Measurements from ENCODE around the gene RETREG2. TPM values are rescaled to one million over a fixed set of nuclear protein-coding genes. Genes with fewer than 3 reads are reported as not detected.

The RETREG2 gene
- total and polyA plus RNA-seq, 2 of the 4 experiments (the other 2 are of a cell fraction), result 45.2 to 51.1 TPM

DNA sequence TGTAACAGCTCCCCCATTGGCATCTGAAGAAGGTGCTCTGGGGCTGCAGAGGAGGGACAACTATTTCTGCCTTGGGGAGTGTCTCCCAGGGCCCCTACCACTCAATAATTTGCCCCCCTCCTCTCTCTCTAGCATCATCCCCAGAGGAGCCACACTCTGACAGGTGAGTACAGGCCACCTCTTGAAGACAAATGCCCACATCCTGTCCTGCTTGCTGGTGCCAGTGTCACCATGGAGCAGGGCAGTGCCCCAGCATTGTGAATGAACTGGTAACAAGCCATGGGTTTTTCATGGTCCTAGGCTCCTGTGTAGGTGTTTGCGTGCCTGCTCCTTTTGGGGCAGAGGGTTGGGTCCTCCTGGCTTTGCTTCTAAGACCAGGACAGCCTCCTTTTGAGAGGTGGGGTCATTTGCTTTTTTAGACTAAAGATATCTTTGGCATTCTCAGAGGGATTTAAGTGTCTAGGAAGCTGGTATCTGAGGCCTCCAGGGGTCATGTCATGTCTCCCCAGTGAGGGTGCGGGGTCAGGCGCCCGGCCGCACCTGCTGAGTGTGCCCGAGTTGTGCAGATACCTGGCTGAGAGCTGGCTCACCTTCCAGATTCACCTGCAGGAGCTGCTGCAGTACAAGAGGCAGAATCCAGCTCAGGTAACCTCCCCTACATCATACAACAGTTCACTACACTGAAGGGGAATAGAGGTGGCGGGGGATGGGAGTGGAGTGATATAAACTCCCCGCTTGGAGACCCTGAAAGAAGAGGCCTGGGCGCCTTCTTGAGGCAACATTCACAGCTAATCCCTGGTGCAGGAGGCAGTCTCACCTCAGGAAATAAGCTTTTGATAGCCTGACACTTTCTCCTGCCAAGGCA is 1.8 kb downstream of the RETREG2 start:
- in situ Hi-C loops (cut with MboI; ENCODE audit: low sequenced_read_pairs), result no loop called here
- H3K14ac ChIP-seq (replicated peaks; ENCODE audit: low read depth, low read length), result no peak overlapping the region
- dilution Hi-C loops (cut with HindIII; ENCODE audit: low sequenced_read_pairs, unreplicated experiment), result no loop called here
- H3K56ac ChIP-seq (ENCODE audit: extremely low read depth, insufficient read depth, low read length), result no peak overlapping the region
- H3K9ac ChIP-seq (ENCODE audit: low read depth, low read length), result no peak overlapping the region; the same call in 1 of the 2 replicates
- peak overlapping the region; percentile 21 for H2AK9ac ChIP-seq (replicated peaks; ENCODE audit: low read depth, low read length, poor library complexity)
- H3K36me3 ChIP-seq (ENCODE audit: control insufficient read depth, insufficient read depth, low read length), result peaks cover 45% of the 10 kb centered on the region
- no peak overlapping the region for H2AK5ac ChIP-seq (ENCODE audit: low read depth, low read length)
- peaks cover 28 to 46% of the 10 kb centered on the region in 2 experiments for H3K79me1 ChIP-seq (ENCODE audit: low read depth in 1 of 2, low read length in 2 of 2)
- H2BK15ac ChIP-seq (ENCODE audit: low read depth, low read length), result no peak overlapping the region
- no peak overlapping the region for H3K4ac ChIP-seq (ENCODE audit: low read depth, low read length)
- H2AFZ ChIP-seq (replicated peaks; ENCODE audit: low read length, poor library complexity), result no peak overlapping the region
- no peaks in the 10 kb centered on the region for H3K9me3 ChIP-seq (ENCODE audit: control insufficient read depth, insufficient read depth, low read length)
- no peak for ATAC-seq (ENCODE audit: low read depth)
- H3K27me3 ChIP-seq (ENCODE audit: control insufficient read depth, insufficient read depth, low read length), result no peaks in the 10 kb centered on the region
- H3K23ac ChIP-seq (ENCODE audit: low read depth, low read length), result no peak overlapping the region
- no peak overlapping the region for H3K4me3 ChIP-seq (ENCODE audit: insufficient read depth, low read depth, low read length)
- H3K4me2 ChIP-seq (ENCODE audit: low read depth, low read length), result no peak overlapping the region
- H3K18ac ChIP-seq (ENCODE audit: low read depth, low read length), result no peak overlapping the region
- TF ChIP-seq, protein P1, sequence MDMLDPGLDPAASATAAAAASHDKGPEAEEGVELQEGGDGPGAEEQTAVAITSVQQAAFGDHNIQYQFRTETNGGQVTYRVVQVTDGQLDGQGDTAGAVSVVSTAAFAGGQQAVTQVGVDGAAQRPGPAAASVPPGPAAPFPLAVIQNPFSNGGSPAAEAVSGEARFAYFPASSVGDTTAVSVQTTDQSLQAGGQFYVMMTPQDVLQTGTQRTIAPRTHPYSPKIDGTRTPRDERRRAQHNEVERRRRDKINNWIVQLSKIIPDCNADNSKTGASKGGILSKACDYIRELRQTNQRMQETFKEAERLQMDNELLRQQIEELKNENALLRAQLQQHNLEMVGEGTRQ (IDR thresholded peaks at IDR 0.05; ENCODE audit: low read depth, low read length), result no peak
- H2BK5ac ChIP-seq (ENCODE audit: low read depth, low read length, poor library complexity, severe bottlenecking), result no peak overlapping the region
- H4K5ac ChIP-seq (ENCODE audit: low read depth, low read length), result no peak overlapping the region
- intact Hi-C loops (cut with micrococcal nuclease), result loop anchor here (5.0 kb wide), 2 partner anchors 97 to 207 kb away; partner anchors contain the start of genes DNAJB2 and DNPEP
- no peak overlapping the region for H4K8ac ChIP-seq (ENCODE audit: low read depth in 2 of 2, low read length in 2 of 2)
- no peak overlapping the region for H4K91ac ChIP-seq (ENCODE audit: insufficient read depth, low read depth, low read length)
- H2BK20ac ChIP-seq (ENCODE audit: low read depth, low read length), result no peak overlapping the region
- DNase-seq, result no peak
- no TSS peak for BruUV-seq (replicated peaks)
- 100% methylated on average over 5 of the region's 9 CpGs; no CpG with 5 or more reads in 1 of the 2 experiments for WGBS, 2 experiments (ENCODE audit: extremely low coverage in 2 of 2, insufficient read length in 1 of 2)
- peaks cover 14% of the 10 kb centered on the region; the same call in 1 of the 2 replicates for H4K20me1 ChIP-seq (ENCODE audit: insufficient read depth, low read length)
- ChIA-PET CTCF (no interaction called here), POLR2A (ENCODE audit: unreplicated experiment) (no interaction called here)
- no peak overlapping the region for H2BK120ac ChIP-seq (ENCODE audit: low read depth, low read length)
- H3K27ac ChIP-seq (ENCODE audit: insufficient read depth, low read length), result no peak overlapping the region
- H3K4me1 ChIP-seq (ENCODE audit: control insufficient read depth, insufficient read depth, low read length), result 0 out of 2 replicates have a peak, but pooled peaks cover 6% of the 10 kb centered on the region
- H3K9me1 ChIP-seq (ENCODE audit: insufficient read depth, low read length), result 0 out of 2 replicates have a peak, but pooled peaks cover 2% of the 10 kb centered on the region

All from IMR-90 (cell line).